Mesenchymal stem cell (in vitro differentiated cells and primary cell): Measurements from ENCODE around the gene PTPRD. TPM values are rescaled to one million over a fixed set of nuclear protein-coding genes. Genes with fewer than 3 reads are reported as not detected.

Experiments used
- DNase-seq: peaks from one replicate; pipeline ENCODE4 v3.0.0-alpha.2; 2013
- H2AFZ ChIP-seq: one replicate; pipeline ENCODE4 v1.6.1; 2013; ENCODE audit warnings: low read depth, mild to moderate bottlenecking, control low read depth, inconsistent platforms, low read length, moderate library complexity
- H2AK5ac ChIP-seq: 2 replicates; pipeline ENCODE4 v1.6.1; 2013; ENCODE audit warnings: low read length, moderate library complexity, mild to moderate bottlenecking, inconsistent platforms; ENCODE audit not compliant: severe bottlenecking
- H2BK120ac ChIP-seq: one replicate; pipeline ENCODE4 v1.6.1; 2013; ENCODE audit warnings: low read depth, mild to moderate bottlenecking, inconsistent platforms, low read length, moderate library complexity
- H2BK12ac ChIP-seq, 2 experiments: one replicate each; pipeline ENCODE4 v1.6.1; 2013; ENCODE audit warnings: inconsistent platforms in 2 of 2, low read length in 2 of 2, mild to moderate bottlenecking in 2 of 2, moderate library complexity in 2 of 2, control low read depth in 1 of 2
- H2BK15ac ChIP-seq: one replicate; pipeline ENCODE4 v1.6.1; 2013; ENCODE audit warnings: mild to moderate bottlenecking, low read depth, inconsistent platforms; ENCODE audit not compliant: poor library complexity, severe bottlenecking
- H2BK5ac ChIP-seq: 2 replicates; pipeline ENCODE4 v1.6.1; 2013; ENCODE audit warnings: low read depth, mild to moderate bottlenecking, low read length, control low read depth, inconsistent platforms; ENCODE audit not compliant: poor library complexity, severe bottlenecking
- H3K14ac ChIP-seq, 2 experiments: one replicate each; pipeline ENCODE4 v1.6.1; 2013; ENCODE audit warnings: inconsistent platforms in 2 of 2, low read length in 2 of 2, control low read depth in 1 of 2, mild to moderate bottlenecking in 1 of 2, moderate library complexity in 1 of 2
- H3K18ac ChIP-seq, 2 experiments: one replicate each; pipeline ENCODE4 v1.6.1; 2013; ENCODE audit warnings: inconsistent platforms in 2 of 2, low read length in 2 of 2, control low read depth in 1 of 2, low read depth in 1 of 2, mild to moderate bottlenecking in 1 of 2
- H3K23ac ChIP-seq, 2 experiments: one replicate each; pipeline ENCODE4 v1.6.1; 2013; ENCODE audit warnings: inconsistent platforms in 2 of 2, low read length in 2 of 2, mild to moderate bottlenecking in 2 of 2, moderate library complexity in 2 of 2, control low read depth in 1 of 2
- H3K27ac ChIP-seq: 2 replicates; pipeline ENCODE4 v1.5.1; 2013; ENCODE audit warnings: mild to moderate bottlenecking, moderate library complexity, low read length, control low read depth, inconsistent platforms; ENCODE audit not compliant: poor library complexity, severe bottlenecking
- H3K27me3 ChIP-seq, 2 experiments: 2 replicates each; pipeline versions ENCODE4 v1.6.1 to v1.7.0; 2013; ENCODE audit warnings: low read length in 2 of 2, mild to moderate bottlenecking in 2 of 2, moderate library complexity in 2 of 2, control low read depth in 1 of 2, inconsistent platforms in 1 of 2; ENCODE audit not compliant: control insufficient read depth in 1 of 2, insufficient read depth in 1 of 2
- H3K36me3 ChIP-seq, 2 experiments: 2 replicates each; pipeline versions ENCODE4 v1.6.1 to v1.7.0; 2013; ENCODE audit warnings: low read length in 2 of 2, control low read depth in 1 of 2, inconsistent platforms in 1 of 2, low read depth in 1 of 2, mild to moderate bottlenecking in 1 of 2; ENCODE audit not compliant: insufficient read depth in 2 of 2, control insufficient read depth in 1 of 2
- H3K4ac ChIP-seq, 2 experiments: one replicate each; pipeline ENCODE4 v1.6.1; 2013; ENCODE audit warnings: inconsistent platforms in 2 of 2, low read length in 2 of 2, mild to moderate bottlenecking in 2 of 2, moderate library complexity in 2 of 2, control low read depth in 1 of 2, low read depth in 1 of 2
- H3K4me1 ChIP-seq: 2 replicates; pipeline ENCODE4 v1.6.1; 2013; ENCODE audit warnings: low read depth, low read length, control low read depth; ENCODE audit not compliant: control insufficient read depth, insufficient read depth
- H3K4me2 ChIP-seq: 2 replicates; pipeline ENCODE4 v1.6.1; 2013; ENCODE audit warnings: low read length, mild to moderate bottlenecking, inconsistent platforms; ENCODE audit not compliant: poor library complexity, severe bottlenecking
- H3K4me3 ChIP-seq, 2 experiments: 2 replicates each; pipeline versions ENCODE4 v1.5.1 to v1.7.0; 2013; ENCODE audit warnings: low read length in 2 of 2, mild to moderate bottlenecking in 2 of 2, control low read depth in 1 of 2, low read depth in 1 of 2; ENCODE audit not compliant: insufficient read depth in 1 of 2
- H3K79me1 ChIP-seq: replicated peaks from 2 replicates; pipeline ENCODE4 v1.6.1; 2013; ENCODE audit warnings: mild to moderate bottlenecking, control low read depth, low read length, inconsistent platforms; ENCODE audit not compliant: poor library complexity, severe bottlenecking
- H3K9ac ChIP-seq: 2 replicates; pipeline ENCODE4 v1.7.0; 2013; ENCODE audit warnings: mild to moderate bottlenecking, low read length, moderate library complexity
- H3K9me3 ChIP-seq: 2 replicates; pipeline ENCODE4 v1.7.0; 2013; ENCODE audit warnings: mild to moderate bottlenecking, low read length; ENCODE audit not compliant: control insufficient read depth
- H4K8ac ChIP-seq: one replicate; pipeline ENCODE4 v1.6.1; 2013; ENCODE audit warnings: inconsistent platforms, mild to moderate bottlenecking, low read length, moderate library complexity
- H4K91ac ChIP-seq: one replicate; pipeline ENCODE4 v1.6.1; 2013; ENCODE audit warnings: mild to moderate bottlenecking, low read length, inconsistent platforms
- WGBS: methylation state at CpG from one replicate; pipeline ENCODE4 v1.1.7; 2013; ENCODE audit warnings: mixed read lengths; 5-methylcytosine and 5-hydroxymethylcytosine counted together
- polyA plus RNA-seq, 2 experiments: library from polyadenylated mRNA; stranded (reverse); fragments of 200-250 nt; gene quantifications; one replicate each; pipeline ENCODE4 v1.2.3, GENCODE V29; 2013

Gene PTPRD
- 1.9 TPM for polyA plus RNA-seq (2013, experiment 1 of 2)
- 1.6 TPM for polyA plus RNA-seq (2013, experiment 2 of 2)

GRCh38 chr9:10612641-10613398 lies at the start of gene PTPRD:
Gene PTPRD, minus strand, starts transcription at chr9:10613002.
- H2BK5ac ChIP-seq, result no peak within 1 kb of the TSS
- no peak within 1 kb of the TSS for H3K4ac ChIP-seq
- H2AFZ ChIP-seq, result peak within 1 kb of the TSS; percentile 85
- peaks cover 9% of the 10 kb centered on the region for H3K4me1 ChIP-seq
- peak within 1 kb of the TSS; percentile 80 for H2BK15ac ChIP-seq
- H3K4me2 ChIP-seq, result peak within 1 kb of the TSS; percentile 87
- no peak within 1 kb of the TSS for H2AK5ac ChIP-seq
- no peaks in the 10 kb centered on the region for H3K9me3 ChIP-seq
- H4K8ac ChIP-seq, result peak within 1 kb of the TSS; percentile 41
- no peak within 1 kb of the TSS for H3K27ac ChIP-seq
- H3K79me1 ChIP-seq, result no peaks in the 10 kb centered on the region
- peak within 1 kb of the TSS; percentile 8 for H2BK120ac ChIP-seq
- H3K36me3 ChIP-seq, result no peaks in the 10 kb centered on the region
- no peak within 1 kb of the TSS for H3K23ac ChIP-seq
- H2BK12ac ChIP-seq, result no peak within 1 kb of the TSS
- under 1% methylated on average over 71 of the region's 87 CpGs for WGBS
- peak within 1 kb of the TSS; percentile 61 to 67 for H3K4me3 ChIP-seq
- no peak within 1 kb of the TSS for H4K91ac ChIP-seq
- no peak within 1 kb of the TSS for H3K14ac ChIP-seq
- H3K18ac ChIP-seq, result peak within 1 kb of the TSS in 1 of 2 experiments; percentile 1
- no peak within 1 kb of the TSS for H3K9ac ChIP-seq
- peak; percentile 51 for DNase-seq
- peaks cover 14 to 45% of the 10 kb centered on the region in 2 experiments for H3K27me3 ChIP-seq

GRCh38 chr9:10661994-10662393 lies 49.2 kb upstream of the PTPRD start:
- no peak overlapping the region for H3K4me3 ChIP-seq
- H3K18ac ChIP-seq, result no peak overlapping the region
- no peak overlapping the region for H3K23ac ChIP-seq
- H2BK5ac ChIP-seq, result no peak overlapping the region
- no peak overlapping the region for H2AFZ ChIP-seq
- no peak overlapping the region for H3K4ac ChIP-seq
- no peaks in the 10 kb centered on the region for H3K27me3 ChIP-seq
- DNase-seq, result no peak
- H2BK12ac ChIP-seq, result no peak overlapping the region
- H3K4me2 ChIP-seq, result no peak overlapping the region
- H3K27ac ChIP-seq, result no peak overlapping the region
- H3K4me1 ChIP-seq, result no peaks in the 10 kb centered on the region
- no peaks in the 10 kb centered on the region for H3K36me3 ChIP-seq
- no peak overlapping the region for H4K8ac ChIP-seq
- WGBS, result 73% methylated on average over 2 of the region's 2 CpGs
- no peaks in the 10 kb centered on the region for H3K79me1 ChIP-seq
- H4K91ac ChIP-seq, result no peak overlapping the region
- H3K14ac ChIP-seq, result no peak overlapping the region
- H3K9ac ChIP-seq, result no peak overlapping the region
- H2BK15ac ChIP-seq, result no peak overlapping the region
- peaks cover 4% of the 10 kb centered on the region for H3K9me3 ChIP-seq
- H2BK120ac ChIP-seq, result no peak overlapping the region
- no peak overlapping the region for H2AK5ac ChIP-seq

GRCh38 chr9:10661376-10661775 lies 48.6 kb upstream of the PTPRD start:
- Histone ChIP-seq H3K9me3 (peaks cover 4% of the 10 kb centered on the region), H3K4me1 (no peaks in the 10 kb centered on the region), H3K9ac (no peak overlapping the region), H2BK12ac (no peak overlapping the region), H3K36me3 (no peaks in the 10 kb centered on the region), H3K23ac (no peak overlapping the region), H2AK5ac (no peak overlapping the region), H4K8ac (no peak overlapping the region), H3K27me3 (no peaks in the 10 kb centered on the region), H2BK120ac (no peak overlapping the region), H3K79me1 (no peaks in the 10 kb centered on the region), H3K18ac (no peak overlapping the region), H2BK5ac (no peak overlapping the region), H3K4me3 (no peak overlapping the region), H4K91ac (no peak overlapping the region), H2BK15ac (no peak overlapping the region), H3K4me2 (no peak overlapping the region), H3K14ac (no peak overlapping the region), H3K27ac (no peak overlapping the region), H2AFZ (no peak overlapping the region), H3K4ac (no peak overlapping the region)
- DNase-seq, result no peak
- 80% methylated on average over 1 of the region's 1 CpG for WGBS

- no peak overlapping the region for H3K18ac ChIP-seq
- H3K4me2 ChIP-seq, result no peak overlapping the region
- H3K23ac ChIP-seq, result no peak overlapping the region
- no peak overlapping the region for H3K9ac ChIP-seq
- H4K91ac ChIP-seq, result no peak overlapping the region
- DNase-seq, result no peak
- H3K27me3 ChIP-seq, result no peaks in the 10 kb centered on the region
- no peaks in the 10 kb centered on the region for H3K36me3 ChIP-seq
- no peak overlapping the region for H2BK15ac ChIP-seq
- no peaks in the 10 kb centered on the region for H3K79me1 ChIP-seq
- 83% methylated on average over 2 of the region's 2 CpGs for WGBS
- H3K9me3 ChIP-seq, result peaks cover 38% of the 10 kb centered on the region
- no peak overlapping the region for H3K4ac ChIP-seq
- no peak overlapping the region for H3K14ac ChIP-seq
- H2AFZ ChIP-seq, result no peak overlapping the region
- H2BK120ac ChIP-seq, result no peak overlapping the region
- H2BK5ac ChIP-seq, result no peak overlapping the region
- no peaks in the 10 kb centered on the region for H3K4me1 ChIP-seq
- H3K4me3 ChIP-seq, result no peak overlapping the region
- H2BK12ac ChIP-seq, result no peak overlapping the region
- H4K8ac ChIP-seq, result no peak overlapping the region
- H3K27ac ChIP-seq, result no peak overlapping the region
- H2AK5ac ChIP-seq, result no peak overlapping the region
These were observed 38.2 kb upstream of the PTPRD start for GRCh38 chr9:10651012-10651411.
